Cardiac fibroblast (primary cell): Measurements from ENCODE around the gene TSPAN9.

Experiments
- DNase-seq, 2 donors: peaks; one replicate each; pipeline versions ENCODE4 v3.0.0 to v3.0.0-alpha.2; 2010; ENCODE audit warnings: low read depth in 2 of 2
- H3K4me3 ChIP-seq, 2 donors: replicated peaks in 1 of 2; 1 replicate in 1 of 2; 2 replicates in 1 of 2; pipeline ENCODE4 v1.5.1; 2011; ENCODE audit warnings: low read depth in 2 of 2, low read length in 2 of 2, mild to moderate bottlenecking in 2 of 2, moderate library complexity in 1 of 2
- CTCF ChIP-seq: IDR thresholded peaks from one replicate; pipeline ENCODE4 v1.5.1; 2011; ENCODE audit warnings: low read depth, mild to moderate bottlenecking, low read length, inconsistent platforms

Gene TSPAN9

GRCh38 chr12:3207175-3207574 is 130.0 kb downstream of the TSPAN9 start:
- no peak for DNase-seq
- no peak overlapping the region for H3K4me3 ChIP-seq
- TF ChIP-seq CTCF = no peak

GRCh38 chr12:3207858-3208257 is 130.7 kb downstream of the TSPAN9 start:
- no peak for DNase-seq
- H3K4me3 ChIP-seq = no peak overlapping the region
- TF ChIP-seq CTCF = peak; percentile 21

- DNase-seq = no peak
- no peak overlapping the region for H3K4me3 ChIP-seq
- no peak for TF ChIP-seq CTCF
These were observed 136.0 kb downstream of the TSPAN9 start for GRCh38 chr12:3213188-3213587.

- H3K4me3 ChIP-seq = no peak overlapping the region
- no peak for DNase-seq
- no peak for TF ChIP-seq CTCF
These were observed 136.6 kb downstream of the TSPAN9 start for GRCh38 chr12:3213768-3214167.

- H3K4me3 ChIP-seq = no peak overlapping the region
- TF ChIP-seq CTCF = no peak
- no peak for DNase-seq
These were observed 137.6 kb downstream of the TSPAN9 start for GRCh38 chr12:3214526-3215365.

GRCh38 chr12:3215410-3215975 is 138.3 kb downstream of the TSPAN9 start:
- no peak for DNase-seq
- no peak for TF ChIP-seq CTCF
- no peak overlapping the region for H3K4me3 ChIP-seq
